GM12878 (cell line): Measurements from ENCODE around the gene C1S. TPM values are rescaled to one million over a fixed set of nuclear protein-coding genes. Genes with fewer than 3 reads are reported as not detected.

ENCODE experiments used
- ATAC-seq: fragments of 200-7000 bp; cut with Tn5 transposase; 3 replicates; pipeline ENCODE4 v1.9.1; 2020; ENCODE audit warnings: mild to moderate bottlenecking, moderate library complexity
- BruUV-seq: library from RNA; stranded (reverse); fragments of 400-500 nt; replicated peaks from 2 replicates; lab custom pipeline; 2021; lab: Mats Ljungman, UMichigan
- CTCF ChIA-PET: fragments of 300-600 bp; sonication (Branson Sonifier 250); formaldehyde crosslinking; extraction: SDS; loops from one replicate; lab custom pipeline; 2021; ENCODE audit warnings: inconsistent platforms; lab: Yijun Ruan, JAX
- POLR2A ChIA-PET: fragments of 350-600 bp; formaldehyde crosslinking; extraction: SDS; loops from one replicate; lab custom pipeline; 2021; ENCODE audit warnings: inconsistent platforms; lab: Charles Lee
- RAD21 ChIA-PET: fragments of 300-600 bp; sonication (Branson Sonifier 250); formaldehyde crosslinking; loops from one replicate; lab custom pipeline; 2023; ENCODE audit warnings: antibody characterized with exemption; ENCODE audit not compliant: unreplicated experiment; lab: Charles Lee
- SMC1A ChIA-PET: fragments of 300-600 bp; sonication (Branson Sonifier 250); formaldehyde crosslinking; loops from one replicate; lab custom pipeline; 2023; ENCODE audit not compliant: unreplicated experiment, uncharacterized antibody; lab: Charles Lee
- DNase-seq: peaks from one replicate; pipeline ENCODE4 v3.0.0-alpha.2; 2011; ENCODE audit warnings: low read depth, low spot score
- FAIRE-seq: peaks from 3 replicates; lab custom pipeline; 2011; peaks lifted over from hg19 to GRCh38; lab: Jason Lieb, UNC
- H2AFZ ChIP-seq: 2 replicates; pipeline ENCODE4 v1.6.0; 2011; ENCODE audit warnings: low read depth, low read length, control low read depth; ENCODE audit not compliant: control insufficient read depth
- H3K27ac ChIP-seq: 2 replicates; pipeline ENCODE4 v1.5.1; 2011; ENCODE audit warnings: control low read depth; ENCODE audit not compliant: control insufficient read depth, insufficient read depth
- H3K27me3 ChIP-seq, 2 experiments: replicated peaks in 1 of 2; 2 replicates each; pipeline versions ENCODE4 v1.6.0 to v1.6.1; 2011; ENCODE audit warnings: low read length in 1 of 2; ENCODE audit not compliant: control insufficient read depth in 2 of 2, insufficient read depth in 2 of 2
- H3K36me3 ChIP-seq, 2 experiments: 2 replicates each; pipeline ENCODE4 v1.5.1; 2011; ENCODE audit warnings: low read length in 1 of 2; ENCODE audit not compliant: control insufficient read depth in 2 of 2, insufficient read depth in 2 of 2
- H3K4me1 ChIP-seq: 2 replicates; pipeline ENCODE4 v1.6.1; 2011; ENCODE audit warnings: mild to moderate bottlenecking, low read length, moderate library complexity, mixed read lengths; ENCODE audit not compliant: control insufficient read depth, insufficient read depth
- H3K4me2 ChIP-seq: 2 replicates; pipeline ENCODE4 v1.6.0; 2011; ENCODE audit warnings: control low read depth; ENCODE audit not compliant: control insufficient read depth, insufficient read depth
- H3K4me3 ChIP-seq: fragments of 200-600 bp; sonication (generic); 2 replicates; pipeline ENCODE4 v1.5.1; 2016
- H3K79me2 ChIP-seq: 2 replicates; pipeline ENCODE4 v1.6.0; 2011; ENCODE audit warnings: low read length; ENCODE audit not compliant: control insufficient read depth, insufficient read depth
- H3K9ac ChIP-seq: 2 replicates; pipeline ENCODE4 v1.8.0; 2011; ENCODE audit warnings: low read length, control low read depth, mixed read lengths; ENCODE audit not compliant: control insufficient read depth, insufficient read depth
- H3K9me3 ChIP-seq: replicated peaks from 3 replicates; pipeline ENCODE4 v1.5.1; 2011; ENCODE audit warnings: mild to moderate bottlenecking, low read length; ENCODE audit not compliant: control insufficient read depth, insufficient read depth
- H4K20me1 ChIP-seq: 2 replicates; pipeline ENCODE4 v1.6.0; 2011; ENCODE audit not compliant: control insufficient read depth, insufficient read depth
- BCL11A ChIP-seq: IDR thresholded peaks from 2 replicates; pipeline ENCODE4 v1.6.1; 2011; ENCODE audit warnings: low read depth, low read length
- BHLHE40 ChIP-seq, 2 experiments: fragments of 450-650 bp in 1 of 2; IDR thresholded peaks; 2 replicates each; pipeline ENCODE4 v1.6.1; 2011 to 2017; ENCODE audit warnings: low read depth in 2 of 2, borderline replicate concordance in 1 of 2, improper control_type of control experiment in 1 of 2, low read length in 1 of 2, mild to moderate bottlenecking in 1 of 2
- EGR1 ChIP-seq, 2 experiments: IDR thresholded peaks; 1 replicate in 1 of 2; 2 replicates in 1 of 2; pipeline ENCODE4 v1.6.1; 2011 to 2012; ENCODE audit warnings: low read depth in 2 of 2, low read length in 2 of 2, borderline replicate concordance in 1 of 2, mild to moderate bottlenecking in 1 of 2, moderate library complexity in 1 of 2
- HDGF ChIP-seq: fragments of 450-650 bp; IDR thresholded peaks from 2 replicates; pipeline ENCODE4 v1.6.1; 2016; ENCODE audit warnings: antibody characterized with exemption
- KDM1A ChIP-seq: fragments of 200-600 bp; sonication (generic); IDR thresholded peaks from 2 replicates; pipeline ENCODE4 v1.6.1; 2016; ENCODE audit warnings: borderline replicate concordance
- NFYA ChIP-seq: IDR thresholded peaks from 2 replicates; pipeline ENCODE4 v1.6.1; 2011; ENCODE audit warnings: low read depth, mild to moderate bottlenecking, low read length, improper control_type of control experiment, borderline replicate concordance
- RBBP5 ChIP-seq: fragments of 200-600 bp; sonication (generic); conservative IDR thresholded peaks from 2 replicates; pipeline ENCODE4 v1.6.1; 2016
- SKIL ChIP-seq: fragments of 450-650 bp; IDR thresholded peaks from 2 replicates; pipeline ENCODE4 v1.6.1; 2017; ENCODE audit warnings: mild to moderate bottlenecking, low read depth, inconsistent platforms; ENCODE audit not compliant: poor library complexity, severe bottlenecking
- SREBF1 ChIP-seq: IDR thresholded peaks from 2 replicates; pipeline ENCODE4 v1.6.1; 2012; ENCODE audit warnings: mild to moderate bottlenecking, low read length
- TARDBP ChIP-seq: IDR thresholded peaks from 2 replicates; pipeline ENCODE4 v1.6.1; 2016; ENCODE audit warnings: borderline replicate concordance
- WRNIP1 ChIP-seq: IDR thresholded peaks from 2 replicates; pipeline ENCODE4 v1.6.1; 2011; ENCODE audit warnings: low read depth, low read length, improper control_type of control experiment, borderline replicate concordance
- ZSCAN29 ChIP-seq: fragments of 450-650 bp; IDR thresholded peaks from 2 replicates; pipeline ENCODE4 v1.6.1; 2017; ENCODE audit warnings: mild to moderate bottlenecking, moderate library complexity
- WGBS: methylation state at CpG from one replicate; pipeline ENCODE4 v1.1.6; 2016; ENCODE audit warnings: low lambda C conversion rate; ENCODE audit not compliant: insufficient replicate concordance, insufficient coverage; ENCODE audit errors: missing lambda C conversion rate; 5-methylcytosine and 5-hydroxymethylcytosine counted together
- in situ Hi-C: fragments of 300-500 bp; cut with MboI; formaldehyde crosslinking; loops from 9 replicates; pipeline ENCODE4 v1.14.3; 2018; ENCODE audit warnings: mixed read lengths
- intact Hi-C: fragments of 100-400 bp; cut with micrococcal nuclease; formaldehyde crosslinking; loops from one replicate; pipeline ENCODE4 v1.14.2; 2022; ENCODE audit not compliant: unreplicated experiment
- polyA plus RNA-seq, 11 experiments: library from polyadenylated mRNA; depleted of rRNA in 4 of 11; unstranded in 6 of 11; stranded (reverse) in 5 of 11; fragments of >200 nt; fragmentation: Nextera tagmentation in 4 of 11; fragmentation: Illumina TruSeq in 1 of 11; extraction: Ambion mirVana in 4 of 11; extraction: Trizol in 1 of 11; gene quantifications; 1 replicate in 1 of 11; 2 replicates in 10 of 11; pipeline versions ENCODE4 v1.2.1 to v1.2.3, GENCODE V29; 2011 to 2016; ENCODE audit warnings: inconsistent platforms in 2 of 11, missing spikeins in 2 of 11, low read depth in 1 of 11
- total RNA-seq, 4 experiments: library from RNA; depleted of rRNA in 3 of 4; stranded (reverse); fragments of >200 nt in 3 of 4; fragmentation: Illumina TruSeq in 1 of 4; extraction: Trizol in 1 of 4; gene quantifications; 2 replicates each; pipeline versions ENCODE4 v1.2.1 to v1.2.3, GENCODE V29; 2013 to 2021
- TF ChIP-seq, protein P1 (sequence below), 3 experiments: IDR thresholded peaks in 2 of 3; conservative IDR thresholded peaks in 1 of 3; 2 replicates each; pipeline ENCODE4 v1.5.1; 2011; ENCODE audit warnings: low read depth in 3 of 3, low read length in 3 of 3, mild to moderate bottlenecking in 3 of 3, control low read depth in 2 of 3, moderate library complexity in 2 of 3, inconsistent platforms in 1 of 3, mixed read lengths in 1 of 3; ENCODE audit not compliant: control insufficient read depth in 2 of 3, insufficient read depth in 1 of 3; ENCODE audit errors: extremely low read depth in 1 of 3
- TF ChIP-seq, protein P2 (sequence below): fragments of 450-650 bp; conservative IDR thresholded peaks from 2 replicates; pipeline ENCODE4 v1.6.1; 2017; ENCODE audit warnings: mild to moderate bottlenecking, moderate library complexity

The C1S gene
- total and polyA plus RNA-seq, 10 of the 15 experiments (the other 5 are each of a cell fraction or from before 2014, with no cell fraction given): 0.10 to 1.4 (median 0.42) TPM

GRCh38 chr12:7038591-7038990 lies 21.9 kb upstream of the C1S start:
- no peak for TF ChIP-seq EGR1 (IDR thresholded peaks at IDR 0.05; ENCODE audit: borderline replicate concordance in 1 of 2, low read depth in 2 of 2, low read length in 2 of 2)
- no peak for TF ChIP-seq WRNIP1
- TF ChIP-seq BHLHE40 (IDR thresholded peaks at IDR 0.05; ENCODE audit: borderline replicate concordance in 1 of 2, low read depth in 2 of 2, low read length in 1 of 2): no peak
- no peak for TF ChIP-seq RBBP5
- TF ChIP-seq, protein P1, sequence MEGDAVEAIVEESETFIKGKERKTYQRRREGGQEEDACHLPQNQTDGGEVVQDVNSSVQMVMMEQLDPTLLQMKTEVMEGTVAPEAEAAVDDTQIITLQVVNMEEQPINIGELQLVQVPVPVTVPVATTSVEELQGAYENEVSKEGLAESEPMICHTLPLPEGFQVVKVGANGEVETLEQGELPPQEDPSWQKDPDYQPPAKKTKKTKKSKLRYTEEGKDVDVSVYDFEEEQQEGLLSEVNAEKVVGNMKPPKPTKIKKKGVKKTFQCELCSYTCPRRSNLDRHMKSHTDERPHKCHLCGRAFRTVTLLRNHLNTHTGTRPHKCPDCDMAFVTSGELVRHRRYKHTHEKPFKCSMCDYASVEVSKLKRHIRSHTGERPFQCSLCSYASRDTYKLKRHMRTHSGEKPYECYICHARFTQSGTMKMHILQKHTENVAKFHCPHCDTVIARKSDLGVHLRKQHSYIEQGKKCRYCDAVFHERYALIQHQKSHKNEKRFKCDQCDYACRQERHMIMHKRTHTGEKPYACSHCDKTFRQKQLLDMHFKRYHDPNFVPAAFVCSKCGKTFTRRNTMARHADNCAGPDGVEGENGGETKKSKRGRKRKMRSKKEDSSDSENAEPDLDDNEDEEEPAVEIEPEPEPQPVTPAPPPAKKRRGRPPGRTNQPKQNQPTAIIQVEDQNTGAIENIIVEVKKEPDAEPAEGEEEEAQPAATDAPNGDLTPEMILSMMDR (IDR thresholded peaks at IDR 0.05 in 2 of 3, conservative IDR thresholded peaks at IDR 0.05 in 1 of 3; ENCODE audit: control insufficient read depth in 2 of 3, extremely low read depth in 1 of 3, insufficient read depth in 1 of 3, low read depth in 3 of 3, low read length in 3 of 3): no peak
- no peak for TF ChIP-seq KDM1A
- no peak for TF ChIP-seq SKIL
- no peak for TF ChIP-seq BCL11A
- TF ChIP-seq ZSCAN29: no peak
- TF ChIP-seq SREBF1: no peak
- TF ChIP-seq, protein P2, sequence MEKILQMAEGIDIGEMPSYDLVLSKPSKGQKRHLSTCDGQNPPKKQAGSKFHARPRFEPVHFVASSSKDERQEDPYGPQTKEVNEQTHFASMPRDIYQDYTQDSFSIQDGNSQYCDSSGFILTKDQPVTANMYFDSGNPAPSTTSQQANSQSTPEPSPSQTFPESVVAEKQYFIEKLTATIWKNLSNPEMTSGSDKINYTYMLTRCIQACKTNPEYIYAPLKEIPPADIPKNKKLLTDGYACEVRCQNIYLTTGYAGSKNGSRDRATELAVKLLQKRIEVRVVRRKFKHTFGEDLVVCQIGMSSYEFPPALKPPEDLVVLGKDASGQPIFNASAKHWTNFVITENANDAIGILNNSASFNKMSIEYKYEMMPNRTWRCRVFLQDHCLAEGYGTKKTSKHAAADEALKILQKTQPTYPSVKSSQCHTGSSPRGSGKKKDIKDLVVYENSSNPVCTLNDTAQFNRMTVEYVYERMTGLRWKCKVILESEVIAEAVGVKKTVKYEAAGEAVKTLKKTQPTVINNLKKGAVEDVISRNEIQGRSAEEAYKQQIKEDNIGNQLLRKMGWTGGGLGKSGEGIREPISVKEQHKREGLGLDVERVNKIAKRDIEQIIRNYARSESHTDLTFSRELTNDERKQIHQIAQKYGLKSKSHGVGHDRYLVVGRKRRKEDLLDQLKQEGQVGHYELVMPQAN: no peak
- no peak for TF ChIP-seq HDGF
- no peak for TF ChIP-seq NFYA
- no peak for TF ChIP-seq TARDBP

More at GRCh38 chr12:7038591-7038990, 21.9 kb upstream of the C1S start:
- FAIRE-seq (no peak), DNase-seq (no peak), ATAC-seq (no peak)
- ChIA-PET CTCF (interaction anchor here (1.0 to 1.3 kb wide), 3 partner anchors 20 to 106 kb away, joined by 3 read pairs; no protein-coding TSS in a partner anchor), POLR2A (no interaction called here), SMC1A (no interaction called here), RAD21 (interaction anchor here (0.6 kb wide), 1 partner anchor 416 kb away, joined by 3 read pairs; no protein-coding TSS in a partner anchor)
- H3K79me2 ChIP-seq: no peaks in the 10 kb centered on the region
- intact Hi-C loops: no loop called here
- in situ Hi-C loops: no loop called here
- no peaks in the 10 kb centered on the region for H3K27me3 ChIP-seq
- no peaks in the 10 kb centered on the region for H3K36me3 ChIP-seq
- no peak overlapping the region for H3K27ac ChIP-seq
- no peak overlapping the region for H3K9ac ChIP-seq
- no peaks in the 10 kb centered on the region for H3K9me3 ChIP-seq
- BruUV-seq: no TSS peak
- H3K4me2 ChIP-seq: no peak overlapping the region
- no peak overlapping the region for H3K4me3 ChIP-seq
- H2AFZ ChIP-seq: no peak overlapping the region
- 84% methylated on average over 22 of the region's 22 CpGs for WGBS
- no peaks in the 10 kb centered on the region for H3K4me1 ChIP-seq
- H4K20me1 ChIP-seq: no peaks in the 10 kb centered on the region
